Measurements from ENCODE around the gene SCD5.

SCD5 gene

DNA sequence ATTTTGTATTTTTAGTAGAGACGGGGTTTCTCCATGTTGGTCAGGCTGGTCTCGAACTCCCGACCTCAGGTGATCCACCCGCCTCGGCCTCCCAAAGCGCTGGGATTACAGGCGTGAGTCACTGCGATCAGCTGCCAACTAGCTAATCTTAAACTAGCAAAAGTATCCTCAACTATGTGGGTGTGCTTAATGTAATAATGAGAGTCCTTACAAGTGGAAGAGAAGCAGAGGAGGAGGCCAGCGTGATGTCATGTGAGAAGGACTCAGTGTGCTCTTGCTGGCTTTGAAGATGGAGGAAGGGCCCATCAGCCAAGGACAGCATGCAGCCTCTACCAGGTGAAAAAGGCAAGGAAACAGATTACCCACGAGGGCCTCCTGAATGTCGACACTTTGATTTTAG, 19.6 kb downstream of the SCD5 start:
- Histone ChIP-seq H3K27ac (no peak overlapping the region), H3K36me3 (no peaks in the 10 kb centered on the region), H3K4me1 (ENCODE audit: control insufficient read depth in 1 of 2, insufficient read depth in 1 of 2, low read depth in 1 of 2, low read length in 1 of 2) (no peaks in the 10 kb centered on the region), H3K27me3 (no peaks in the 10 kb centered on the region), H3K4me3 (ENCODE audit: low read depth in 1 of 2, low read length in 1 of 2) (no peak overlapping the region), H3K9me3 (no peaks in the 10 kb centered on the region)
- no peak for TF ChIP-seq CTCF (IDR thresholded peaks at IDR 0.05)

DNA sequence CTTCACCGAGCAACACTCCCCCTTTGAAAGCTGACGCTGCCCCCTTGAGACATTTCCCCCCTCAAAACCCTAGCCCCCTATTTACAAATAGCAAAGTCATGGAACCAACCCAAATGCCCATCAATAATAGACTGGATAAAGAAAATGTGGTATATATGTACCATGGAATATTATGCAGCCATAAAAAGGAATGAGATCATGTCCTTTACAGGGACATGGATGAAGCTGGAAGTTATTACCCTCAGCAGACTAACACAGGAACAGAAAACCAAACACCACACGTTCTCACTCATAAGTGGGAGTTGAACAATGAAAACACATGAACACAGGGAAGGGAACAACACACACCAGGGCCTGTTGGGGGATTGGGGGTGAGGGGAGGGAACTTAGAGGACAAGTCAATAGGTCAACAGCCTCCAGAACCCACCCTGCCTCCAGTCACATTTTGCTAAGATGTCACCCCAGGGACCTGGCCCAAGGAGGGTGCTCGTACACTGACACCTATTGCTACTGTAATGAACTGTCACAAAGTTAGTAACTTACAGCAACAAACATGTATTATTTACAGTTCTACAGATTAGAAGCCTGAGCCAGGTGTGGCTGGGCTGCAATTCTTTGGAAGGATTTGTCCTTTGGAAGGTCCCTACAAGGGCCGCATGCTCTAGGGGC, 20.6 kb downstream of the SCD5 start:
- H3K9me3 ChIP-seq: no peaks in the 10 kb centered on the region
- H3K36me3 ChIP-seq: no peaks in the 10 kb centered on the region
- no peak for TF ChIP-seq CTCF (IDR thresholded peaks at IDR 0.05)
- no peak overlapping the region for H3K4me3 ChIP-seq (ENCODE audit: low read depth in 1 of 2, low read length in 1 of 2)
- no peak overlapping the region for H3K27ac ChIP-seq
- no peaks in the 10 kb centered on the region for H3K27me3 ChIP-seq
- no peaks in the 10 kb centered on the region for H3K4me1 ChIP-seq (ENCODE audit: control insufficient read depth in 1 of 2, insufficient read depth in 1 of 2, low read depth in 1 of 2, low read length in 1 of 2)

- Histone ChIP-seq H3K4me3 (ENCODE audit: low read depth in 1 of 2, low read length in 1 of 2) (no peak overlapping the region), H3K27me3 (no peaks in the 10 kb centered on the region), H3K27ac (no peak overlapping the region), H3K4me1 (ENCODE audit: control insufficient read depth in 1 of 2, insufficient read depth in 1 of 2, low read depth in 1 of 2, low read length in 1 of 2) (no peaks in the 10 kb centered on the region), H3K36me3 (no peaks in the 10 kb centered on the region), H3K9me3 (no peaks in the 10 kb centered on the region)
- TF ChIP-seq CTCF (IDR thresholded peaks at IDR 0.05): no peak
Observed at GRCh38 chr4:82776925-82777542, 21.6 kb downstream of the SCD5 start.

DNA sequence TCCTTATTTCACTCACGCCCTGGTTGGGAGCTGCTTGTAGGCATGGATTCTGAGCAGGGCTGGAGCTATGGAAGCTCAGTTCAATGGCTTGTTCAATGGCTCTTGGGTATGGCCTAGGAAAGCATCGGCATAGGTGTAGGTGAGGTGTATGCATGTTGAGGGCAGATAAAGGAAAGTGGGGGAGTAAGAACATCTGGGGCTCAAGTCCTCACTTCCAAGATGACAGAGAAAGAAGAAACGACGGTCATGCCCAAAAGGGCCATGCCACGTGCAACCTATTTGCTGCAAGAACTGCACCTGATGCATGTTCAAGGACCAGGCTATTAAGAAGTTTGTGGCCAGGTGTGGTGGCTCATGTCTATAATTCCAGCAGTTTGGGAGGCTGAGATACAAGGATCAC, 23.4 kb downstream of the SCD5 start:
- Histone ChIP-seq H3K27ac (no peak overlapping the region), H3K36me3 (no peaks in the 10 kb centered on the region), H3K27me3 (no peaks in the 10 kb centered on the region), H3K9me3 (no peaks in the 10 kb centered on the region), H3K4me1 (ENCODE audit: control insufficient read depth in 1 of 2, insufficient read depth in 1 of 2, low read depth in 1 of 2, low read length in 1 of 2) (no peaks in the 10 kb centered on the region), H3K4me3 (ENCODE audit: low read depth in 1 of 2, low read length in 1 of 2) (no peak overlapping the region)
- TF ChIP-seq CTCF (IDR thresholded peaks at IDR 0.05): no peak

DNA sequence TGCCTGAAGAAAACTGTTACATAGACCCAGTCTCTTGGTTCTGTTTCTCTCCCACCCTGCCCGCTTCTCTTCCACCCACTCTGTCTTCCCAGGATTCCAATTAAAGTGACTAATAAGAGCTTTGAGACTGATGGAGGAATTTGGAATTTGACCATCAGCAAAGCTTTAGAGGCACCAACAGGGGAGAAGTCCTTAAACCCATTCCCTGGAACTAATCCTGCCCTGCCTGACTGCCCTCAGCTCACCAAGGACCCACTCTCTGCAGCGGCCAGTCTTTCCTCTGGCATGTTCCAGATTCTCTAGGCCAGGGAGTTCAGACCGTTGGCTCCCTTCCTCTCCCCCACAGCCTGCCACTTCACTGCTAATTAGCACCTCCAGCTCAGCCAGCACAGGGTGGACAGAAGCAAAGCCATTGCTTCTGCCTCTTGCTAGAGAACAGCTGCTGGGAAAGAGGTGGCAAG, 23.9 kb downstream of the SCD5 start:
- no peak overlapping the region for H3K4me3 ChIP-seq (ENCODE audit: low read depth in 1 of 2, low read length in 1 of 2)
- no peak overlapping the region for H3K27ac ChIP-seq
- no peak for TF ChIP-seq CTCF (IDR thresholded peaks at IDR 0.05)
- H3K36me3 ChIP-seq: no peaks in the 10 kb centered on the region
- no peaks in the 10 kb centered on the region for H3K9me3 ChIP-seq
- no peaks in the 10 kb centered on the region for H3K27me3 ChIP-seq
- no peaks in the 10 kb centered on the region for H3K4me1 ChIP-seq (ENCODE audit: control insufficient read depth in 1 of 2, insufficient read depth in 1 of 2, low read depth in 1 of 2, low read length in 1 of 2)
